Neural progenitor cell (in vitro differentiated cells): ENCODE results near the gene OR2T6. TPM values are rescaled to one million over a fixed set of nuclear protein-coding genes. Genes with fewer than 3 reads are reported as not detected.
"Not testable (repeated sequence)": the region's sequence is repeated elsewhere in the genome, so short reads cannot be mapped to it uniquely, and the experiment has no call there.

Source experiments
- DNase-seq: peaks from one replicate; pipeline ENCODE4 v3.0.0-alpha.2; 2016; ENCODE audit warnings: low spot score
- H2AFZ ChIP-seq: fragments of 200-600 bp; sonication (generic); replicated peaks from 2 replicates; pipeline ENCODE4 v1.6.1; 2016; ENCODE audit warnings: antibody characterized with exemption
- H3F3A ChIP-seq: fragments of 200-600 bp; sonication (generic); 2 replicates; pipeline ENCODE4 v1.6.1; 2016; ENCODE audit warnings: antibody characterized with exemption, low read depth
- H3K27ac ChIP-seq: fragments of 200-600 bp; sonication (generic); 2 replicates; pipeline ENCODE4 v1.5.1; 2016; ENCODE audit warnings: mild to moderate bottlenecking
- H3K27me3 ChIP-seq: fragments of 200-600 bp; sonication (generic); 2 replicates; pipeline ENCODE4 v1.6.1; 2016; ENCODE audit warnings: mild to moderate bottlenecking, moderate library complexity
- H3K36me3 ChIP-seq: fragments of 200-600 bp; sonication (generic); 2 replicates; pipeline ENCODE4 v1.5.1; 2016
- H3K4me1 ChIP-seq: fragments of 200-600 bp; sonication (generic); 2 replicates; pipeline ENCODE4 v1.6.1; 2016; ENCODE audit warnings: mixed run types
- H3K4me2 ChIP-seq: fragments of 200-600 bp; sonication (generic); 2 replicates; pipeline ENCODE4 v1.6.1; 2016
- H3K4me3 ChIP-seq: fragments of 200-600 bp; sonication (generic); 2 replicates; pipeline ENCODE4 v1.5.1; 2016
- H3K79me2 ChIP-seq: fragments of 200-600 bp; sonication (generic); 2 replicates; pipeline ENCODE4 v1.6.1; 2016; ENCODE audit warnings: low read depth
- H3K9ac ChIP-seq: fragments of 200-600 bp; sonication (generic); 2 replicates; pipeline ENCODE4 v1.6.1; 2016
- H3K9me3 ChIP-seq: fragments of 200-600 bp; sonication (generic); 2 replicates; pipeline ENCODE4 v1.5.1; 2016; ENCODE audit warnings: low read depth
- H4K20me1 ChIP-seq: fragments of 200-600 bp; sonication (generic); 2 replicates; pipeline ENCODE4 v1.6.1; 2016; ENCODE audit warnings: low read depth
- H3K27ac Mint-ChIP-seq: 3 replicates; pipeline ENCODE4 v1.8.0; 2021; ENCODE audit warnings: mixed read lengths
- H3K27me3 Mint-ChIP-seq: 2 replicates; pipeline ENCODE4 v1.8.0; 2022; ENCODE audit warnings: low read depth, mild to moderate bottlenecking, inconsistent platforms, moderate library complexity, mixed read lengths; ENCODE audit not compliant: insufficient read depth
- H3K36me3 Mint-ChIP-seq: 3 replicates; pipeline ENCODE4 v1.8.0; 2021; ENCODE audit warnings: mixed read lengths
- H3K4me1 Mint-ChIP-seq: 3 replicates; pipeline ENCODE4 v1.8.0; 2021; ENCODE audit warnings: mixed read lengths
- H3K4me3 Mint-ChIP-seq: 3 replicates; pipeline ENCODE4 v1.8.0; 2021; ENCODE audit warnings: mild to moderate bottlenecking, moderate library complexity, mixed read lengths
- H3K9me3 Mint-ChIP-seq: 3 replicates; pipeline ENCODE4 v1.8.0; 2020; ENCODE audit warnings: mixed read lengths
- total RNA-seq: library from RNA; depleted of rRNA; stranded (reverse); fragments of >200 nt; gene quantifications from 2 replicates; pipeline ENCODE4 v1.2.3, GENCODE V29; 2015; ENCODE audit warnings: low replicate concordance

OR2T6 gene
- total RNA-seq, 1 donor from 2014 or later = not detected

GRCh38 chr1:248434913-248435312, 59.4 kb downstream of the OR2T6 start:
- not testable (repeated sequence) for H3K36me3 ChIP-seq, H3K4me2 ChIP-seq, H3F3A ChIP-seq, DNase-seq, H3K4me3 Mint-ChIP-seq, H3K4me1 ChIP-seq, H3K27ac Mint-ChIP-seq, H3K27me3 Mint-ChIP-seq, H3K9ac ChIP-seq, H3K79me2 ChIP-seq, H4K20me1 ChIP-seq, H3K36me3 Mint-ChIP-seq, H3K4me1 Mint-ChIP-seq, H3K9me3 ChIP-seq, H3K27me3 ChIP-seq, H3K4me3 ChIP-seq, H3K27ac ChIP-seq, H2AFZ ChIP-seq
- H3K9me3 Mint-ChIP-seq = peaks cover 17% of the 10 kb centered on the region

- H3K4me1 ChIP-seq, H4K20me1 ChIP-seq, H3K36me3 Mint-ChIP-seq, H3K27me3 ChIP-seq, H3K79me2 ChIP-seq, H3K4me3 ChIP-seq, H3K4me2 ChIP-seq, H3K36me3 ChIP-seq, H3K4me3 Mint-ChIP-seq, H2AFZ ChIP-seq, DNase-seq, H3K4me1 Mint-ChIP-seq, H3F3A ChIP-seq, H3K9ac ChIP-seq, H3K27me3 Mint-ChIP-seq, H3K27ac Mint-ChIP-seq, H3K27ac ChIP-seq: not testable (repeated sequence)
- peaks cover 12% of the 10 kb centered on the region for H3K9me3 Mint-ChIP-seq
- H3K9me3 ChIP-seq = peaks cover 12% of the 10 kb centered on the region
These were observed 60.8 kb downstream of the OR2T6 start for GRCh38 chr1:248436303-248436702.

GRCh38 chr1:248438668-248439067, 63.1 kb downstream of the OR2T6 start:
- not testable (repeated sequence) for H3K27ac ChIP-seq, H3K4me1 ChIP-seq, H3K36me3 ChIP-seq, H3K79me2 ChIP-seq, H3K4me1 Mint-ChIP-seq, H3K27me3 ChIP-seq, DNase-seq, H3K4me2 ChIP-seq, H3K36me3 Mint-ChIP-seq, H3K27ac Mint-ChIP-seq, H3K9ac ChIP-seq, H3F3A ChIP-seq, H2AFZ ChIP-seq, H4K20me1 ChIP-seq, H3K27me3 Mint-ChIP-seq, H3K4me3 Mint-ChIP-seq, H3K9me3 Mint-ChIP-seq, H3K4me3 ChIP-seq
- H3K9me3 ChIP-seq = peaks cover 12% of the 10 kb centered on the region

GRCh38 chr1:248439283-248439682, 63.7 kb downstream of the OR2T6 start:
- H3K27me3 ChIP-seq, H3K4me3 ChIP-seq, H3K79me2 ChIP-seq, H3K4me3 Mint-ChIP-seq, H3K27ac Mint-ChIP-seq, H4K20me1 ChIP-seq, H3K27me3 Mint-ChIP-seq, H3K4me1 Mint-ChIP-seq, H3K36me3 Mint-ChIP-seq, H2AFZ ChIP-seq, H3K4me2 ChIP-seq, H3K9me3 Mint-ChIP-seq, H3K27ac ChIP-seq, H3K4me1 ChIP-seq, DNase-seq, H3K9ac ChIP-seq, H3F3A ChIP-seq, H3K36me3 ChIP-seq: not testable (repeated sequence)
- peaks cover 12% of the 10 kb centered on the region for H3K9me3 ChIP-seq

Other genes starting within 250 kb of the OR2T6 start
- gene OR2M5, start 230.6 kb upstream of the OR2T6 start, total RNA-seq = not detected in 2 replicates
- not detected in 2 replicates for gene OR2M2, start 200.9 kb upstream of the OR2T6 start, total RNA-seq
- not detected in 2 replicates for gene OR2M3, start 178.5 kb upstream of the OR2T6 start, total RNA-seq
- not detected in 2 replicates for gene OR2M4, start 144.3 kb upstream of the OR2T6 start, total RNA-seq
- gene OR2T33, start 97.8 kb upstream of the OR2T6 start, total RNA-seq = not detected in 2 replicates
- gene OR2T12, start 72.3 kb upstream of the OR2T6 start, total RNA-seq = not detected in 2 replicates
- gene OR2M7, start 51.2 kb upstream of the OR2T6 start, total RNA-seq = not detected in 2 replicates
- gene OR14C36, start 27.0 kb upstream of the OR2T6 start, total RNA-seq = not detected in 2 replicates
- gene OR2T4, start 14.1 kb upstream of the OR2T6 start, total RNA-seq = not detected in 2 replicates
- not detected in 2 replicates for gene OR2T1, start 27.3 kb downstream of the OR2T6 start, total RNA-seq
- gene OR2T2, start 69.9 kb downstream of the OR2T6 start, total RNA-seq = not detected in 2 replicates
- not detected in 2 replicates for gene OR2T3, start 97.6 kb downstream of the OR2T6 start, total RNA-seq
- not detected in 2 replicates for gene OR2T5, start 112.8 kb downstream of the OR2T6 start, total RNA-seq
- gene OR2G6, start 132.3 kb downstream of the OR2T6 start, total RNA-seq = not detected in 2 replicates
- gene OR2T29, start 187.0 kb downstream of the OR2T6 start, total RNA-seq = not detected in 2 replicates
- not detected in 2 replicates for gene OR2T34, start 199.0 kb downstream of the OR2T6 start, total RNA-seq
- not detected in 2 replicates for gene OR2T10, start 222.0 kb downstream of the OR2T6 start, total RNA-seq